Measurements from ENCODE around the gene NPTX1.

The NPTX1 gene

GRCh38 chr17:80475910-80476876 lies at the start of gene NPTX1:
TSS of gene NPTX1 (minus strand) at chr17:80476607. CDS start at chr17:80476446, 161 bp downstream.
- peak; percentile 63 for DNase-seq (ENCODE audit: low spot score)
- in situ Hi-C loops (cut with MboI; ENCODE audit: low sequenced_read_pairs, unreplicated experiment), result no loop called here
- no peak for TF ChIP-seq CTCF (IDR thresholded peaks at IDR 0.05; ENCODE audit: borderline replicate concordance, control extremely low read depth, extremely low read depth, insufficient read depth, missing control alignments)

- no peak for DNase-seq (ENCODE audit: low spot score)
- in situ Hi-C loops (cut with MboI; ENCODE audit: low sequenced_read_pairs, unreplicated experiment), result no loop called here
- TF ChIP-seq CTCF (IDR thresholded peaks at IDR 0.05; ENCODE audit: borderline replicate concordance, control extremely low read depth, extremely low read depth, insufficient read depth, missing control alignments), result no peak
These were observed 47.7 kb upstream of the NPTX1 start for GRCh38 chr17:80523956-80524712.

- TF ChIP-seq CTCF (IDR thresholded peaks at IDR 0.05; ENCODE audit: borderline replicate concordance, control extremely low read depth, extremely low read depth, insufficient read depth, missing control alignments), result no peak
- in situ Hi-C loops (cut with MboI; ENCODE audit: low sequenced_read_pairs, unreplicated experiment), result no loop called here
- no peak for DNase-seq (ENCODE audit: low spot score)
These were observed 46.8 kb upstream of the NPTX1 start for GRCh38 chr17:80523054-80523744.

- TF ChIP-seq CTCF (IDR thresholded peaks at IDR 0.05; ENCODE audit: borderline replicate concordance, control extremely low read depth, extremely low read depth, insufficient read depth, missing control alignments), result no peak
- no peak for DNase-seq (ENCODE audit: low spot score)
- in situ Hi-C loops (cut with MboI; ENCODE audit: low sequenced_read_pairs, unreplicated experiment), result no loop called here
These were observed 44.5 kb upstream of the NPTX1 start for GRCh38 chr17:80520810-80521455.

- no peak for DNase-seq (ENCODE audit: low spot score)
- in situ Hi-C loops (cut with MboI; ENCODE audit: low sequenced_read_pairs, unreplicated experiment), result no loop called here
- no peak for TF ChIP-seq CTCF (IDR thresholded peaks at IDR 0.05; ENCODE audit: borderline replicate concordance, control extremely low read depth, extremely low read depth, insufficient read depth, missing control alignments)
These were observed 42.8 kb upstream of the NPTX1 start for GRCh38 chr17:80519091-80519781.
